Muscle of arm (tissue), 14 donors: Measurements from ENCODE around the gene POC1B. TPM values are rescaled to one million over a fixed set of nuclear protein-coding genes. Genes with fewer than 3 reads are reported as not detected.

ENCODE experiments used
- DNase-seq: peaks from one replicate; pipeline ENCODE4 v3.0.0-alpha.2; 2013
- long read RNA-seq, 11 donors: transcript quantifications; one replicate each; lab custom pipeline, GENCODE V29; 2026
- polyA plus RNA-seq, 12 donors: library from polyadenylated mRNA; unstranded; fragments of 120-200 nt; gene quantifications; one replicate each; pipeline ENCODE4 v1.2.1, GENCODE V29; 2013; ENCODE audit not compliant: insufficient read length in 12 of 12

Gene POC1B
- 10 to 100 TPM in 9 of 12 donors, 1 to 10 TPM in 2, not detected in 1; 7.8 to 17.2 (median 11.6) TPM for polyA plus RNA-seq
- long read RNA-seq, donor 1, full-length matches to known transcripts: 3 of 3 reads
- long read RNA-seq, donor 1, partial matches to known transcripts: 0 of 3 reads
- long read RNA-seq, donor 1, other reads (novel, unspliced or antisense): 0 of 3 reads
- long read RNA-seq, donor 2, partial matches to known transcripts: 0 of 5 reads
- long read RNA-seq, donor 2, other reads (novel, unspliced or antisense): 0 of 5 reads
- long read RNA-seq, donor 3: 0 reads
- long read RNA-seq, donor 4: 0 reads
- long read RNA-seq, donor 5: 0 reads
- long read RNA-seq, donor 6: 0 reads
- long read RNA-seq, donor 7: 0 reads
- long read RNA-seq, donor 8, full-length matches to known transcripts: 3 of 3 reads
- long read RNA-seq, donor 8, partial matches to known transcripts: 0 of 3 reads
- long read RNA-seq, donor 8, other reads (novel, unspliced or antisense): 0 of 3 reads
- long read RNA-seq, donor 9, partial matches to known transcripts: 0 of 2 reads
- long read RNA-seq, donor 9, other reads (novel, unspliced or antisense): 0 of 2 reads
- long read RNA-seq, donor 10: 0 reads
- long read RNA-seq, donor 11, partial matches to known transcripts: 0 of 1 reads
- long read RNA-seq, donor 11, other reads (novel, unspliced or antisense): 0 of 1 reads

- peak; percentile 81 for DNase-seq
These were observed at the start of gene POC1B for GRCh38 chr12:89525824-89526770. Gene POC1B (minus strand): TSS chr12:89526047. CDS start chr12:89525895, 152 bp downstream.

GRCh38 chr12:89575374-89575773 lies 49.5 kb upstream of the POC1B start:
- no peak for DNase-seq

- peak; percentile 23 for DNase-seq
These were observed 48.9 kb upstream of the POC1B start for GRCh38 chr12:89574736-89575208.

GRCh38 chr12:89573051-89573810 lies 47.4 kb upstream of the POC1B start:
- DNase-seq: no peak

GRCh38 chr12:89571491-89572195 lies 45.8 kb upstream of the POC1B start:
- no peak for DNase-seq

GRCh38 chr12:89568484-89568883 lies 42.6 kb upstream of the POC1B start:
- DNase-seq: no peak

GRCh38 chr12:89567691-89568239 lies 41.9 kb upstream of the POC1B start:
- DNase-seq: no peak

GRCh38 chr12:89566615-89567014 lies 40.8 kb upstream of the POC1B start:
- no peak for DNase-seq

- DNase-seq: no peak
These were observed 39.2 kb upstream of the POC1B start for GRCh38 chr12:89565002-89565401.

- no peak for DNase-seq
These were observed 33.9 kb upstream of the POC1B start for GRCh38 chr12:89559753-89560152.

- no peak for DNase-seq
These were observed 31.1 kb upstream of the POC1B start for GRCh38 chr12:89556976-89557375.

GRCh38 chr12:89552376-89552775 lies 26.5 kb upstream of the POC1B start:
- DNase-seq: no peak

GRCh38 chr12:89551747-89552146 lies 25.9 kb upstream of the POC1B start:
- no peak for DNase-seq

GRCh38 chr12:89547101-89547500 lies 21.3 kb upstream of the POC1B start:
- no peak for DNase-seq

GRCh38 chr12:89546151-89546550 lies 20.3 kb upstream of the POC1B start:
- no peak for DNase-seq

- no peak for DNase-seq
These were observed 18.9 kb upstream of the POC1B start for GRCh38 chr12:89544681-89545184.

- DNase-seq: no peak
These were observed 18.2 kb upstream of the POC1B start for GRCh38 chr12:89544022-89544421.

- DNase-seq: peak; percentile 76
These were observed 17.2 kb upstream of the POC1B start for GRCh38 chr12:89542912-89543592.

- no peak for DNase-seq
These were observed 16.4 kb upstream of the POC1B start for GRCh38 chr12:89542236-89542635.
